GM12878 (cell line): ENCODE data around the gene GFPT1.

Source experiments
- BHLHE40 ChIP-seq, 2 experiments: fragments of 450-650 bp in 1 of 2; IDR thresholded peaks; 2 replicates each; pipeline ENCODE4 v1.6.1; 2011 to 2017; ENCODE audit warnings: low read depth in 2 of 2, borderline replicate concordance in 1 of 2, improper control_type of control experiment in 1 of 2, low read length in 1 of 2, mild to moderate bottlenecking in 1 of 2
- CEBPB ChIP-seq, 2 experiments: fragments of 150-350 bp in 1 of 2; IDR thresholded peaks; 2 replicates each; pipeline ENCODE4 v1.6.1; 2012 to 2014; ENCODE audit warnings: low read depth in 2 of 2, low read length in 2 of 2, borderline replicate concordance in 1 of 2, inconsistent platforms in 1 of 2
- CHD2 ChIP-seq: IDR thresholded peaks from 2 replicates; pipeline ENCODE4 v1.6.1; 2011; ENCODE audit warnings: low read depth, low read length, improper control_type of control experiment, borderline replicate concordance
- EGR1 ChIP-seq, 2 experiments: IDR thresholded peaks; 1 replicate in 1 of 2; 2 replicates in 1 of 2; pipeline ENCODE4 v1.6.1; 2011 to 2012; ENCODE audit warnings: low read depth in 2 of 2, low read length in 2 of 2, borderline replicate concordance in 1 of 2, mild to moderate bottlenecking in 1 of 2, moderate library complexity in 1 of 2
- EP300 ChIP-seq, 2 experiments: fragments of 150-350 bp in 1 of 2; IDR thresholded peaks; 2 replicates each; pipeline ENCODE4 v1.6.1; 2011 to 2012; ENCODE audit warnings: low read depth in 2 of 2, low read length in 2 of 2, borderline replicate concordance in 1 of 2, improper control_type of control experiment in 1 of 2, inconsistent platforms in 1 of 2; ENCODE audit not compliant: control insufficient read depth in 1 of 2
- PML ChIP-seq: IDR thresholded peaks from 2 replicates; pipeline ENCODE4 v1.6.1; 2012; ENCODE audit warnings: low read length, inconsistent platforms
- TF ChIP-seq, protein P1 (sequence below): IDR thresholded peaks from 2 replicates; pipeline ENCODE4 v1.6.1; 2012; ENCODE audit warnings: mild to moderate bottlenecking, low read depth, low read length
- TF ChIP-seq, protein P2 (sequence below), 3 experiments: IDR thresholded peaks in 2 of 3; conservative IDR thresholded peaks in 1 of 3; 2 replicates each; pipeline ENCODE4 v1.5.1; 2011; ENCODE audit warnings: low read depth in 3 of 3, low read length in 3 of 3, mild to moderate bottlenecking in 3 of 3, control low read depth in 2 of 3, moderate library complexity in 2 of 3, inconsistent platforms in 1 of 3, mixed read lengths in 1 of 3; ENCODE audit not compliant: control insufficient read depth in 2 of 3, insufficient read depth in 1 of 3; ENCODE audit errors: extremely low read depth in 1 of 3
- TF ChIP-seq, protein P3 (sequence below): IDR thresholded peaks from 2 replicates; pipeline ENCODE4 v1.6.1; 2012; ENCODE audit warnings: low read length, inconsistent platforms

GRCh38 chr2:69422198-69422597 lies 35.2 kb upstream of the GFPT1 start:
- TF ChIP-seq BHLHE40 (IDR thresholded peaks at IDR 0.05; ENCODE audit: borderline replicate concordance in 1 of 2, low read depth in 2 of 2, low read length in 1 of 2) (no peak), PML (no peak), EP300 (IDR thresholded peaks at IDR 0.05; ENCODE audit: borderline replicate concordance in 1 of 2, control insufficient read depth in 1 of 2, low read depth in 2 of 2, low read length in 2 of 2) (no peak), CHD2 (no peak), CEBPB (IDR thresholded peaks at IDR 0.05; ENCODE audit: borderline replicate concordance in 1 of 2, low read depth in 2 of 2, low read length in 2 of 2) (no peak), EGR1 (IDR thresholded peaks at IDR 0.05; ENCODE audit: borderline replicate concordance in 1 of 2, low read depth in 2 of 2, low read length in 2 of 2) (no peak)
- TF ChIP-seq, protein P1, sequence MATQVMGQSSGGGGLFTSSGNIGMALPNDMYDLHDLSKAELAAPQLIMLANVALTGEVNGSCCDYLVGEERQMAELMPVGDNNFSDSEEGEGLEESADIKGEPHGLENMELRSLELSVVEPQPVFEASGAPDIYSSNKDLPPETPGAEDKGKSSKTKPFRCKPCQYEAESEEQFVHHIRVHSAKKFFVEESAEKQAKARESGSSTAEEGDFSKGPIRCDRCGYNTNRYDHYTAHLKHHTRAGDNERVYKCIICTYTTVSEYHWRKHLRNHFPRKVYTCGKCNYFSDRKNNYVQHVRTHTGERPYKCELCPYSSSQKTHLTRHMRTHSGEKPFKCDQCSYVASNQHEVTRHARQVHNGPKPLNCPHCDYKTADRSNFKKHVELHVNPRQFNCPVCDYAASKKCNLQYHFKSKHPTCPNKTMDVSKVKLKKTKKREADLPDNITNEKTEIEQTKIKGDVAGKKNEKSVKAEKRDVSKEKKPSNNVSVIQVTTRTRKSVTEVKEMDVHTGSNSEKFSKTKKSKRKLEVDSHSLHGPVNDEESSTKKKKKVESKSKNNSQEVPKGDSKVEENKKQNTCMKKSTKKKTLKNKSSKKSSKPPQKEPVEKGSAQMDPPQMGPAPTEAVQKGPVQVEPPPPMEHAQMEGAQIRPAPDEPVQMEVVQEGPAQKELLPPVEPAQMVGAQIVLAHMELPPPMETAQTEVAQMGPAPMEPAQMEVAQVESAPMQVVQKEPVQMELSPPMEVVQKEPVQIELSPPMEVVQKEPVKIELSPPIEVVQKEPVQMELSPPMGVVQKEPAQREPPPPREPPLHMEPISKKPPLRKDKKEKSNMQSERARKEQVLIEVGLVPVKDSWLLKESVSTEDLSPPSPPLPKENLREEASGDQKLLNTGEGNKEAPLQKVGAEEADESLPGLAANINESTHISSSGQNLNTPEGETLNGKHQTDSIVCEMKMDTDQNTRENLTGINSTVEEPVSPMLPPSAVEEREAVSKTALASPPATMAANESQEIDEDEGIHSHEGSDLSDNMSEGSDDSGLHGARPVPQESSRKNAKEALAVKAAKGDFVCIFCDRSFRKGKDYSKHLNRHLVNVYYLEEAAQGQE = no peak
- TF ChIP-seq, protein P2, sequence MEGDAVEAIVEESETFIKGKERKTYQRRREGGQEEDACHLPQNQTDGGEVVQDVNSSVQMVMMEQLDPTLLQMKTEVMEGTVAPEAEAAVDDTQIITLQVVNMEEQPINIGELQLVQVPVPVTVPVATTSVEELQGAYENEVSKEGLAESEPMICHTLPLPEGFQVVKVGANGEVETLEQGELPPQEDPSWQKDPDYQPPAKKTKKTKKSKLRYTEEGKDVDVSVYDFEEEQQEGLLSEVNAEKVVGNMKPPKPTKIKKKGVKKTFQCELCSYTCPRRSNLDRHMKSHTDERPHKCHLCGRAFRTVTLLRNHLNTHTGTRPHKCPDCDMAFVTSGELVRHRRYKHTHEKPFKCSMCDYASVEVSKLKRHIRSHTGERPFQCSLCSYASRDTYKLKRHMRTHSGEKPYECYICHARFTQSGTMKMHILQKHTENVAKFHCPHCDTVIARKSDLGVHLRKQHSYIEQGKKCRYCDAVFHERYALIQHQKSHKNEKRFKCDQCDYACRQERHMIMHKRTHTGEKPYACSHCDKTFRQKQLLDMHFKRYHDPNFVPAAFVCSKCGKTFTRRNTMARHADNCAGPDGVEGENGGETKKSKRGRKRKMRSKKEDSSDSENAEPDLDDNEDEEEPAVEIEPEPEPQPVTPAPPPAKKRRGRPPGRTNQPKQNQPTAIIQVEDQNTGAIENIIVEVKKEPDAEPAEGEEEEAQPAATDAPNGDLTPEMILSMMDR (IDR thresholded peaks at IDR 0.05 in 2 of 3, conservative IDR thresholded peaks at IDR 0.05 in 1 of 3; ENCODE audit: control insufficient read depth in 2 of 3, extremely low read depth in 1 of 3, insufficient read depth in 1 of 3, low read depth in 3 of 3, low read length in 3 of 3) = no peak
- TF ChIP-seq, protein P3, sequence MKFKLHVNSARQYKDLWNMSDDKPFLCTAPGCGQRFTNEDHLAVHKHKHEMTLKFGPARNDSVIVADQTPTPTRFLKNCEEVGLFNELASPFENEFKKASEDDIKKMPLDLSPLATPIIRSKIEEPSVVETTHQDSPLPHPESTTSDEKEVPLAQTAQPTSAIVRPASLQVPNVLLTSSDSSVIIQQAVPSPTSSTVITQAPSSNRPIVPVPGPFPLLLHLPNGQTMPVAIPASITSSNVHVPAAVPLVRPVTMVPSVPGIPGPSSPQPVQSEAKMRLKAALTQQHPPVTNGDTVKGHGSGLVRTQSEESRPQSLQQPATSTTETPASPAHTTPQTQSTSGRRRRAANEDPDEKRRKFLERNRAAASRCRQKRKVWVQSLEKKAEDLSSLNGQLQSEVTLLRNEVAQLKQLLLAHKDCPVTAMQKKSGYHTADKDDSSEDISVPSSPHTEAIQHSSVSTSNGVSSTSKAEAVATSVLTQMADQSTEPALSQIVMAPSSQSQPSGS = no peak
